ENCODE results near the gene RPH3AL.
A peak's percentile ranks its signal among the peaks of the same experiment; 100 is the strongest.
"Not testable (repeated sequence)": the region's sequence is repeated elsewhere in the genome, so short reads cannot be mapped to it uniquely, and the experiment has no call there.

RPH3AL gene

GRCh38 chr17:320139-320538 is 32.5 kb downstream of the RPH3AL start:
- DNase-seq (ENCODE audit: low read depth, low spot score): no peak

- no peak for DNase-seq (ENCODE audit: low read depth, low spot score)
Measured at GRCh38 chr17:319266-319665, 33.3 kb downstream of the RPH3AL start.

GRCh38 chr17:317070-317469 is 35.5 kb downstream of the RPH3AL start:
- DNase-seq (ENCODE audit: low read depth, low spot score): not testable (repeated sequence)

GRCh38 chr17:315399-315798 is 37.2 kb downstream of the RPH3AL start:
- not testable (repeated sequence) for DNase-seq (ENCODE audit: low read depth, low spot score)

GRCh38 chr17:314614-314944 is 38.0 kb downstream of the RPH3AL start:
- not testable (repeated sequence) for DNase-seq (ENCODE audit: low read depth, low spot score)

GRCh38 chr17:313911-314613 is 38.5 kb downstream of the RPH3AL start:
- no peak for DNase-seq (ENCODE audit: low read depth, low spot score)

GRCh38 chr17:313231-313630 is 39.4 kb downstream of the RPH3AL start:
- no peak for DNase-seq (ENCODE audit: low read depth, low spot score)

GRCh38 chr17:312476-313148 is 40.0 kb downstream of the RPH3AL start:
- no peak for DNase-seq (ENCODE audit: low read depth, low spot score)

- DNase-seq (ENCODE audit: low read depth, low spot score): no peak
Measured at GRCh38 chr17:311119-311782, 41.4 kb downstream of the RPH3AL start.

- DNase-seq (ENCODE audit: low read depth, low spot score): no peak
Measured at GRCh38 chr17:310111-311010, 42.2 kb downstream of the RPH3AL start.

- DNase-seq (ENCODE audit: low read depth, low spot score): no peak
Measured at GRCh38 chr17:309361-309888, 43.2 kb downstream of the RPH3AL start.

GRCh38 chr17:307741-308507 is 44.7 kb downstream of the RPH3AL start:
- no peak for DNase-seq (ENCODE audit: low read depth, low spot score)

- no peak for DNase-seq (ENCODE audit: low read depth, low spot score)
Measured at GRCh38 chr17:307295-307691, 45.3 kb downstream of the RPH3AL start.

- no peak for DNase-seq (ENCODE audit: low read depth, low spot score)
Measured at GRCh38 chr17:306536-307294, 45.9 kb downstream of the RPH3AL start.

- DNase-seq (ENCODE audit: low read depth, low spot score): no peak
Measured at GRCh38 chr17:306116-306515, 46.5 kb downstream of the RPH3AL start.

- no peak for DNase-seq (ENCODE audit: low read depth, low spot score)
Measured at GRCh38 chr17:305090-305976, 47.3 kb downstream of the RPH3AL start.

GRCh38 chr17:304461-304860 is 48.1 kb downstream of the RPH3AL start:
- DNase-seq (ENCODE audit: low read depth, low spot score): peak; percentile 38

- DNase-seq (ENCODE audit: low read depth, low spot score): no peak
Measured at GRCh38 chr17:303168-303567, 49.4 kb downstream of the RPH3AL start.

- DNase-seq (ENCODE audit: low read depth, low spot score): no peak
Measured at GRCh38 chr17:302300-302698, 50.3 kb downstream of the RPH3AL start.
